Ishikawa (cell line): ENCODE data around the gene CD55.

Source experiments
- CEBPB ChIP-seq: IDR thresholded peaks from 2 replicates; pipeline ENCODE4 v1.6.1; 2012
- CREB1 ChIP-seq: IDR thresholded peaks from 2 replicates; pipeline ENCODE4 v1.6.1; 2012; ENCODE audit warnings: low read depth
- EP300 ChIP-seq: IDR thresholded peaks from 2 replicates; pipeline ENCODE4 v1.6.1; 2012; ENCODE audit warnings: borderline replicate concordance
- FOXM1 ChIP-seq: IDR thresholded peaks from 2 replicates; pipeline ENCODE4 v1.6.1; 2012; ENCODE audit warnings: low read depth, borderline replicate concordance
- NFIC ChIP-seq: IDR thresholded peaks from 2 replicates; pipeline ENCODE4 v1.6.1; 2012
- RAD21 ChIP-seq: IDR thresholded peaks from 2 replicates; pipeline ENCODE4 v1.6.1; 2012; ENCODE audit warnings: low read depth
- TAF1 ChIP-seq: IDR thresholded peaks from 2 replicates; pipeline ENCODE4 v1.6.1; 2012; ENCODE audit warnings: low read depth, mild to moderate bottlenecking
- TCF12 ChIP-seq: IDR thresholded peaks from 2 replicates; pipeline ENCODE4 v1.6.1; 2012; ENCODE audit warnings: low read depth
- TEAD4 ChIP-seq: IDR thresholded peaks from 2 replicates; pipeline ENCODE4 v1.6.1; 2012
- YY1 ChIP-seq: IDR thresholded peaks from 2 replicates; pipeline ENCODE4 v1.6.1; 2012; ENCODE audit warnings: low read depth
- ZBTB7A ChIP-seq: IDR thresholded peaks from 2 replicates; pipeline ENCODE4 v1.6.1; 2012; ENCODE audit warnings: low read depth
- TF ChIP-seq, protein P1 (sequence below): IDR thresholded peaks from 2 replicates; pipeline ENCODE4 v1.6.1; 2012
- TF ChIP-seq, protein P2 (sequence below): IDR thresholded peaks from 2 replicates; pipeline ENCODE4 v1.6.1; 2012
- TF ChIP-seq, protein P3 (sequence below): IDR thresholded peaks from 2 replicates; pipeline ENCODE4 v1.6.1; 2012; ENCODE audit warnings: low read depth, mild to moderate bottlenecking

Gene CD55

DNA sequence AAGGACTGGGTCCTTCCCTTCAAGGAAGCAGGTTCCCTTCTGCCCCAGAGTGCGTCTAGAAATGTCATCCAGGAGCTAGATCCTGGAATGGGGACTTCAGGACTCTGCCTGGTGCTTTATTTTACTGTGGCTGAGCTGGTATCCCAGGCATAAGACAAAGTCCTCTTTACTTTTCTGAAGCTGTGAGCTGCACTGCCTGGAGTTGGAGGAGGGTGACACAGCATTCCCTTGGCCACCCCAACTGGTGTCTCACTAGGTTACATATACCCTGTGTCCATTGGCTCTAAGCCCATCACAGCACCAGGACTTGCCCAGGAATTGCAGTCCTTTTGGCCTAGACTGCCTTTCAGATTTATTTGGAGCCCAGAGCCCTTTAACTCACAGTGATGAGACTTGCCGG is 41.8 kb upstream of the CD55 start:
- TF ChIP-seq CREB1 (no peak), TAF1 (no peak), TEAD4 (no peak), FOXM1 (no peak), NFIC (no peak), CEBPB (no peak), YY1 (no peak), TCF12 (no peak), EP300 (no peak), ZBTB7A (no peak)
- TF ChIP-seq, protein P1, sequence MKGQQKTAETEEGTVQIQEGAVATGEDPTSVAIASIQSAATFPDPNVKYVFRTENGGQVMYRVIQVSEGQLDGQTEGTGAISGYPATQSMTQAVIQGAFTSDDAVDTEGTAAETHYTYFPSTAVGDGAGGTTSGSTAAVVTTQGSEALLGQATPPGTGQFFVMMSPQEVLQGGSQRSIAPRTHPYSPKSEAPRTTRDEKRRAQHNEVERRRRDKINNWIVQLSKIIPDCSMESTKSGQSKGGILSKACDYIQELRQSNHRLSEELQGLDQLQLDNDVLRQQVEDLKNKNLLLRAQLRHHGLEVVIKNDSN = no peak
- TF ChIP-seq, protein P2, sequence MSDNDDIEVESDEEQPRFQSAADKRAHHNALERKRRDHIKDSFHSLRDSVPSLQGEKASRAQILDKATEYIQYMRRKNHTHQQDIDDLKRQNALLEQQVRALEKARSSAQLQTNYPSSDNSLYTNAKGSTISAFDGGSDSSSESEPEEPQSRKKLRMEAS = no peak
- TF ChIP-seq, protein P3, sequence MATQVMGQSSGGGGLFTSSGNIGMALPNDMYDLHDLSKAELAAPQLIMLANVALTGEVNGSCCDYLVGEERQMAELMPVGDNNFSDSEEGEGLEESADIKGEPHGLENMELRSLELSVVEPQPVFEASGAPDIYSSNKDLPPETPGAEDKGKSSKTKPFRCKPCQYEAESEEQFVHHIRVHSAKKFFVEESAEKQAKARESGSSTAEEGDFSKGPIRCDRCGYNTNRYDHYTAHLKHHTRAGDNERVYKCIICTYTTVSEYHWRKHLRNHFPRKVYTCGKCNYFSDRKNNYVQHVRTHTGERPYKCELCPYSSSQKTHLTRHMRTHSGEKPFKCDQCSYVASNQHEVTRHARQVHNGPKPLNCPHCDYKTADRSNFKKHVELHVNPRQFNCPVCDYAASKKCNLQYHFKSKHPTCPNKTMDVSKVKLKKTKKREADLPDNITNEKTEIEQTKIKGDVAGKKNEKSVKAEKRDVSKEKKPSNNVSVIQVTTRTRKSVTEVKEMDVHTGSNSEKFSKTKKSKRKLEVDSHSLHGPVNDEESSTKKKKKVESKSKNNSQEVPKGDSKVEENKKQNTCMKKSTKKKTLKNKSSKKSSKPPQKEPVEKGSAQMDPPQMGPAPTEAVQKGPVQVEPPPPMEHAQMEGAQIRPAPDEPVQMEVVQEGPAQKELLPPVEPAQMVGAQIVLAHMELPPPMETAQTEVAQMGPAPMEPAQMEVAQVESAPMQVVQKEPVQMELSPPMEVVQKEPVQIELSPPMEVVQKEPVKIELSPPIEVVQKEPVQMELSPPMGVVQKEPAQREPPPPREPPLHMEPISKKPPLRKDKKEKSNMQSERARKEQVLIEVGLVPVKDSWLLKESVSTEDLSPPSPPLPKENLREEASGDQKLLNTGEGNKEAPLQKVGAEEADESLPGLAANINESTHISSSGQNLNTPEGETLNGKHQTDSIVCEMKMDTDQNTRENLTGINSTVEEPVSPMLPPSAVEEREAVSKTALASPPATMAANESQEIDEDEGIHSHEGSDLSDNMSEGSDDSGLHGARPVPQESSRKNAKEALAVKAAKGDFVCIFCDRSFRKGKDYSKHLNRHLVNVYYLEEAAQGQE = no peak

DNA sequence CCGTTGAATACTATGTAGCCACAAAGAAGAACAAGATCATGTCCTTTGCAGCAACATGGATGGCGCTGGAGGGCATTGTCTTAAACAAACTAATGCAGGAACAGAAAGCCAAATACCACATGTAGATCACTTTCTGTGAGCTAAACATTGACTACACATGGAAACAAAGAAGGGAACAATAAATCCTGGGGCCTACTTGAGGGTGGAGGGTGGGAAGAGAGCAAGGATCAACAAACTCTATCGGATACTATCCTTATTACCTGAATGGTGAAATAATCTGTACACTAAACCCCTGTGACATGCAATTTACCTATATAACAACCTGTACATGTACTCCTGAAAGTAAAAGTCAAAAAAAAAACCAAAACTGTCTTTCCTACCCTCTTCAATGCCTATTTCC is 40.8 kb upstream of the CD55 start:
- no peak for TF ChIP-seq CREB1
- TF ChIP-seq CEBPB = no peak
- no peak for TF ChIP-seq ZBTB7A
- no peak for TF ChIP-seq TAF1
- no peak for TF ChIP-seq TEAD4
- no peak for TF ChIP-seq YY1
- no peak for TF ChIP-seq RAD21

DNA sequence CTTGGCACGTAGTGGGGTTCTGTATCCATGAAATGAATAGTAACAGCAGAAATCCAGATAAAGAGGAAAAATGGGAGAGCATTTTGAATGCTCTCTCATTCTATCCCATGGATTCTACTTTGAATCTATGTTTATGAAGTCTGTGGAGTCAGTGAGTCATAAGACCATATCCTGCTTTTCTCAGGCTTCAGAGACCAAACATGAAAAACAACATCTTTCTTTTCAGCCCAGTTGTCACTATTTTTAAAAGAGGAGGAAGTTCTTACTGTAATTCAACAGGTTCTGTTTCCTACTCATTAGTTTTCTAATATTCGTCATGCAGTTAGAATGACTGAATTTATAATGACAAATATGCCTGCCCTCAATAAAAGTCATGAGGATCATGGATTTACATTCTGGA is 39.4 kb upstream of the CD55 start:
- TF ChIP-seq TCF12 = no peak
- no peak for TF ChIP-seq EP300
- no peak for TF ChIP-seq TAF1

DNA sequence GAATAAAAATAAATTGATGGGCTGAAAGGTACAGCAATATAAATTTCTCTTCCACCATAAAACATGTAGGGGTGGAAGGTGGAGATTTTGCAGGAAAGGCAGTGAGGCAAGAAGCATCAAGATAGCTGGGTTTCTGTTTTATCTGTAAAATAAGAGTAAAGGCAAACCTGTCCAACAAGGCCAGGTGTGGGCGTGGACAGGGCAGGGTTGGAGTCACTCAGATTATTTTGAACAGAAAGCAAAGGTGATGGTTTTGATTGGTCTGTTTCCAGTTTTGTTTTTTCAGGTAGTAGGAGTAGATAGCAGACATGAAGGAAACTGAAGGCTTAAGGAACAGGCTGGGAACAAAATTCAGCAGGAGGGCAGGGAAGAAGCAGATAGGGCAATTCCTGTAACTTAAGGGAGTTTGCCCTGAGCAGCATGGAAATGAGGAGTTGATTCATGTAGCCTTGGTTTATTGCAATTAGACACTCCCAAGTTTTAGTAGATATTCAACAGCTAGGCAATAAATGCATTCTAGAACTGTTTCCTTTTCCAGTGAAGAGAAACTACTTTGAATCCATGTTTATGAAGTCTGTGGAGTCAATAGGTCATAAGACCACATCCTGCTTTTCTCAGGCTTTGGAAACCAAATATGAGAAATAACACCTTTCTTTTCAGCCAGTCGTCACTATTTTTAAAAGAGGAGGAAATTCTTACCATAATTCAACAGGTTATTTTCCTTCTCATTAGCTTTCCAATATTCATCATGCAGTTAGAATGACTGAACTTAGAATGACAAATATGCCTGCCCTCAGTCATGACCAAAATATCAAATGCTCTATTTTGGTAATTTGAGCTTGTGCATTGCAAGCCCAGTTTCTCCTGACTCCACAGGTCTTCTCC is 38.7 kb upstream of the CD55 start:
- TF ChIP-seq FOXM1 (no peak), RAD21 (no peak), NFIC (no peak), TAF1 (no peak), CREB1 (no peak), ZBTB7A (no peak), YY1 (no peak), TEAD4 (no peak), CEBPB (no peak), TCF12 (no peak)
- TF ChIP-seq, protein P3 = no peak

DNA sequence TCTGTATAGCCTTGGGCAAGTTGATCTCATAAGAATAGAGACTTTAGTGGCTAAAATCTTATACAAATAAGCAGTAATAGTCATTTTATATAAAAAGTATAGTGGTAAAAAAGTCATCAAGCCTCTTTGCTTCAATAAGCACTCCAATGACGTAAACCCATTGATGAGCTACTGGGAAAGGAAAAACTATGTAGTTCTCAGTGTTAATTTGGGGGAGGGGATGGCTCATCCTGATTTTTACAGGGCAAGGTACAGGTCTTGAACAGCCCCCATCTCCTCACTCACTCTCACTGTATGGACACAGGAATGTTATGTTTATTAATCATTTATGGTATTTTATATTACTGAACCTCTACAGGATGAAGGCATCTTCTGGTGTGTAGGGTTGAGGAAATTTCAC is 38.1 kb upstream of the CD55 start:
- TF ChIP-seq TEAD4 (no peak), CEBPB (no peak), YY1 (no peak), ZBTB7A (no peak), EP300 (no peak), TAF1 (no peak)
- TF ChIP-seq, protein P2 = no peak
- TF ChIP-seq, protein P1 = no peak
- TF ChIP-seq, protein P3 = no peak
